ENCODE measurements around the gene DICER1. TPM values are rescaled to one million over a fixed set of nuclear protein-coding genes. Genes with fewer than 3 reads are reported as not detected.

DICER1 gene
- total and polyA plus RNA-seq, 2 donors (not counting 1 experiment from before 2014, with no cell fraction given), result 15.4 to 90.4 TPM

DNA sequence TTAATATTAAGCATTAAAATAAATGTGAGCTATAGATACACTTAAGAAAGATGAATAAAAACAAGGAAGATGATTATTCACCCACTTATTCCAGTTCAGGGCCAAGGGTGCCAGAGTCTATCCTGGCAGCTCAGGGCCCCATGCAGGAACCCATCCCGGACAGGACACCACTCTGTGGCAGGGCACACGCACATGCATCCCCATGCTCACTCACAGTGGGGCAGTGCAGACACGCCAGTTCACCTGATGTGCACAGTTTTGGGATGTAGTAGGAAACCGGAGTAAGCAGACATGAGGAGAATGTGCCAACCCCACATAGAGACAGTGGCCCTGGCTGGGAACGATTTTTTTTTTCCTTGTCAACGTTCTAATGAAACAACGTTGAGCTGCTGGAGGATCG, 47.2 kb downstream of the DICER1 start:
- H4K20me1 ChIP-seq (ENCODE audit: control insufficient read depth, insufficient read depth, low read length, poor library complexity, severe bottlenecking), result peaks cover 4% of the 10 kb centered on the region
- POLR2A ChIA-PET, result no interaction called here
- H3K9ac ChIP-seq (ENCODE audit: low read length), result no peak overlapping the region
- H3K9me3 ChIP-seq (ENCODE audit: control extremely low read depth in 1 of 3, control insufficient read depth in 2 of 3, insufficient read depth in 1 of 3, low read length in 2 of 3), result no peaks in the 10 kb centered on the region
- TF ChIP-seq CTCF (IDR thresholded peaks at IDR 0.05) (no peak), EZH2 (IDR thresholded peaks at IDR 0.05; ENCODE audit: borderline replicate concordance, insufficient read depth, low read depth, low read length, poor library complexity, severe bottlenecking) (no peak)
- no peak overlapping the region for H2AFZ ChIP-seq (ENCODE audit: insufficient read depth, low read depth, low read length, poor library complexity, severe bottlenecking)
- H3K27ac ChIP-seq (ENCODE audit: low read length in 2 of 2), result no peak overlapping the region
- no peak overlapping the region for H3K4me3 ChIP-seq (ENCODE audit: control extremely low read depth in 1 of 5, extremely low read depth in 1 of 5, insufficient read depth in 1 of 5, low read depth in 2 of 5, low read length in 4 of 5)
- 100% methylated on average over 4 of the region's 8 CpGs for WGBS (ENCODE audit: insufficient coverage)
- no peaks in the 10 kb centered on the region for H3K27me3 ChIP-seq (replicated peaks in 1 of 4; ENCODE audit: control extremely low read depth in 1 of 4, control insufficient read depth in 3 of 4, insufficient read depth in 4 of 4, low read length in 3 of 4)
- DNase-seq, result no peak
- no peak overlapping the region for H3K4me2 ChIP-seq (replicated peaks; ENCODE audit: low read depth, low read length, poor library complexity, severe bottlenecking)
- H3K27ac Mint-ChIP-seq, result no peak overlapping the region
- H3K79me2 ChIP-seq (ENCODE audit: control insufficient read depth, insufficient read depth, low read length), result no peaks in the 10 kb centered on the region
- H3K36me3 ChIP-seq (replicated peaks in 1 of 2; ENCODE audit: control extremely low read depth in 1 of 2, control insufficient read depth in 1 of 2, extremely low read depth in 1 of 2, insufficient read depth in 2 of 2, low read length in 1 of 2), result peaks cover 34 to 64% of the 10 kb centered on the region in 2 experiments
- H3K9me3 Mint-ChIP-seq (ENCODE audit: insufficient read depth), result no peaks in the 10 kb centered on the region
- intact Hi-C loops (cut with micrococcal nuclease), result no loop called here
- no peak for ATAC-seq (ENCODE audit: low read depth)
- no peak overlapping the region for H3K4me3 Mint-ChIP-seq
- H3K4me1 ChIP-seq (ENCODE audit: control insufficient read depth in 2 of 2, insufficient read depth in 2 of 2, low read length in 2 of 2), result no peaks in the 10 kb centered on the region
- no peaks in the 10 kb centered on the region for H3K27me3 Mint-ChIP-seq
- no peaks in the 10 kb centered on the region for H3K4me1 Mint-ChIP-seq
- CTCF ChIA-PET, result interaction anchor here (1.4 kb wide), 1 partner anchor 9 kb away, joined by 3 read pairs; no protein-coding TSS in a partner anchor

DNA sequence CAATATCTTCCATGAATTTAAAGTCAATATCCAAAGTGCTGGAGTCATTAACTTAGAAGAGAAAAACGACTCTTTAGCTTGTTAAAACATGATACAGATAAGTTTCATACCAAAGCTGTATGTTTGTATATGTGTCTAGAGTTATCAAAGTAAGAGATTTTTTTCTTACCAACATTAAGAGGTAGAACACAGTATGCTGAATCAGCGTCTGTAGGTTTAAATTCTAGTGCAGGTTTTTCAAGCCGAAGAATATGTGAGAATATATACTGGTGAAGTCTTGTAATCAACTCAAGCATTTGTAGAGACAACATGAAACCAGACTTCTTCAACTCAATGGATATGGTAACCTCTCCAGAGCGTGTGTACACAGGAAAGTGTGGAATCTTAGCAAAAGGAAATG, 49.6 kb downstream of the DICER1 start:
- Histone ChIP-seq H3K4me3 (ENCODE audit: control extremely low read depth in 1 of 5, extremely low read depth in 1 of 5, insufficient read depth in 1 of 5, low read depth in 2 of 5, low read length in 4 of 5) (no peak overlapping the region), H3K4me2 (replicated peaks; ENCODE audit: low read depth, low read length, poor library complexity, severe bottlenecking) (no peak overlapping the region), H3K27ac (ENCODE audit: low read length in 2 of 2) (no peak overlapping the region), H4K20me1 (ENCODE audit: control insufficient read depth, insufficient read depth, low read length, poor library complexity, severe bottlenecking) (peaks cover 5% of the 10 kb centered on the region), H3K9ac (ENCODE audit: low read length) (no peak overlapping the region), H2AFZ (ENCODE audit: insufficient read depth, low read depth, low read length, poor library complexity, severe bottlenecking) (no peak overlapping the region), H3K79me2 (ENCODE audit: control insufficient read depth, insufficient read depth, low read length) (peaks cover 9% of the 10 kb centered on the region), H3K4me1 (ENCODE audit: control insufficient read depth in 2 of 2, insufficient read depth in 2 of 2, low read length in 2 of 2) (no peaks in the 10 kb centered on the region), H3K9me3 (ENCODE audit: control extremely low read depth in 1 of 3, control insufficient read depth in 2 of 3, insufficient read depth in 1 of 3, low read length in 2 of 3) (no peaks in the 10 kb centered on the region), H3K27me3 (replicated peaks in 1 of 4; ENCODE audit: control extremely low read depth in 1 of 4, control insufficient read depth in 3 of 4, insufficient read depth in 4 of 4, low read length in 3 of 4) (no peaks in the 10 kb centered on the region), H3K36me3 (replicated peaks in 1 of 2; ENCODE audit: control extremely low read depth in 1 of 2, control insufficient read depth in 1 of 2, extremely low read depth in 1 of 2, insufficient read depth in 2 of 2, low read length in 1 of 2) (peaks cover 36 to 69% of the 10 kb centered on the region in 2 experiments)
- CTCF ChIA-PET, result interaction anchor here (0.7 to 1.1 kb wide), 2 partner anchors 54 to 254 kb away, joined by 3 read pairs; no protein-coding TSS in a partner anchor
- Mint-ChIP-seq H3K4me1 (no peaks in the 10 kb centered on the region), H3K27me3 (no peaks in the 10 kb centered on the region), H3K9me3 (ENCODE audit: insufficient read depth) (no peaks in the 10 kb centered on the region), H3K4me3 (no peak overlapping the region), H3K27ac (no peak overlapping the region)
- no CpG with 5 or more reads among the region's 4 CpGs for WGBS (ENCODE audit: insufficient coverage)
- intact Hi-C loops (cut with micrococcal nuclease), result no loop called here
- POLR2A ChIA-PET, result no interaction called here
- DNase-seq (no peak), ATAC-seq (ENCODE audit: low read depth) (no peak)
- no peak for TF ChIP-seq EZH2 (IDR thresholded peaks at IDR 0.05; ENCODE audit: borderline replicate concordance, insufficient read depth, low read depth, low read length, poor library complexity, severe bottlenecking)
- TF ChIP-seq CTCF (IDR thresholded peaks at IDR 0.05), result no peak

All from B cell (primary cell).